OCI-LY7 (cell line): ENCODE results near the gene STRA8.

Experiments
- EZH2phosphoT487 ChIP-seq: fragments of 200-600 bp; sonication (generic); IDR thresholded peaks from 2 replicates; pipeline ENCODE4 v1.6.1; 2018; ENCODE audit warnings: low read depth, borderline replicate concordance, mild to moderate bottlenecking, mixed run types, antibody characterized with exemption, low read length, moderate library complexity, mixed read lengths
- TF ChIP-seq, protein P1 (sequence below): fragments of 200-600 bp; sonication (generic); conservative IDR thresholded peaks from 2 replicates; pipeline ENCODE4 v1.5.1; 2014; ENCODE audit warnings: mild to moderate bottlenecking, antibody characterized with exemption, low read length, moderate library complexity, mixed read lengths

GRCh38 chr7:135272303-135272702, 38.7 kb downstream of the STRA8 start:
- TF ChIP-seq, protein P1, sequence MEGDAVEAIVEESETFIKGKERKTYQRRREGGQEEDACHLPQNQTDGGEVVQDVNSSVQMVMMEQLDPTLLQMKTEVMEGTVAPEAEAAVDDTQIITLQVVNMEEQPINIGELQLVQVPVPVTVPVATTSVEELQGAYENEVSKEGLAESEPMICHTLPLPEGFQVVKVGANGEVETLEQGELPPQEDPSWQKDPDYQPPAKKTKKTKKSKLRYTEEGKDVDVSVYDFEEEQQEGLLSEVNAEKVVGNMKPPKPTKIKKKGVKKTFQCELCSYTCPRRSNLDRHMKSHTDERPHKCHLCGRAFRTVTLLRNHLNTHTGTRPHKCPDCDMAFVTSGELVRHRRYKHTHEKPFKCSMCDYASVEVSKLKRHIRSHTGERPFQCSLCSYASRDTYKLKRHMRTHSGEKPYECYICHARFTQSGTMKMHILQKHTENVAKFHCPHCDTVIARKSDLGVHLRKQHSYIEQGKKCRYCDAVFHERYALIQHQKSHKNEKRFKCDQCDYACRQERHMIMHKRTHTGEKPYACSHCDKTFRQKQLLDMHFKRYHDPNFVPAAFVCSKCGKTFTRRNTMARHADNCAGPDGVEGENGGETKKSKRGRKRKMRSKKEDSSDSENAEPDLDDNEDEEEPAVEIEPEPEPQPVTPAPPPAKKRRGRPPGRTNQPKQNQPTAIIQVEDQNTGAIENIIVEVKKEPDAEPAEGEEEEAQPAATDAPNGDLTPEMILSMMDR: no peak
- no peak for TF ChIP-seq EZH2phosphoT487
